Right lobe of liver (tissue), 6 donors: Measurements from ENCODE around the gene TP53I11. TPM values are rescaled to one million over a fixed set of nuclear protein-coding genes. Genes with fewer than 3 reads are reported as not detected.
A peak's percentile ranks its signal among the peaks of the same experiment; 100 is the strongest.

Experiments
- ATAC-seq, 4 donors: fragments of 200-7000 bp; cut with Tn5 transposase; one replicate each; pipeline ENCODE4 v1.9.1; 2020; ENCODE audit warnings: mild to moderate bottlenecking in 4 of 4, moderate library complexity in 4 of 4
- DNase-seq, 3 donors: peaks; one replicate each; pipeline ENCODE4 v3.0.0-alpha.2; 2020
- H3K27ac ChIP-seq, 3 donors: fragments of 200-600 bp; one replicate each; pipeline ENCODE4 v1.8.0; 2022
- H3K27me3 ChIP-seq, 2 donors: fragments of 200-600 bp; one replicate each; pipeline ENCODE4 v1.8.0; 2022
- H3K36me3 ChIP-seq, 4 donors: fragments of 200-600 bp; sonication (generic) in 1 of 4; one replicate each; pipeline versions ENCODE4 v1.5.1 to v1.8.0; 2017 to 2022; ENCODE audit warnings: control low read depth in 1 of 4
- H3K4me1 ChIP-seq, 4 donors: fragments of 200-600 bp; sonication (generic) in 1 of 4; one replicate each; pipeline versions ENCODE4 v1.5.1 to v1.8.0; 2017 to 2022; ENCODE audit warnings: control low read depth in 1 of 4
- H3K4me3 ChIP-seq, 3 donors: fragments of 200-600 bp; one replicate each; pipeline ENCODE4 v1.8.0; 2022
- H3K9me3 ChIP-seq, 4 donors: fragments of 200-600 bp; sonication (generic) in 1 of 4; one replicate each; pipeline versions ENCODE4 v1.5.1 to v1.8.0; 2017 to 2022; ENCODE audit warnings: control low read depth in 1 of 4
- POLR2A ChIP-seq: fragments of 450-650 bp; IDR thresholded peaks from one replicate; pipeline ENCODE4 v1.6.1; 2017; ENCODE audit warnings: antibody characterized with exemption, mild to moderate bottlenecking
- WGBS: methylation state at CpG from one replicate; pipeline ENCODE4 v1.1.6; 2018; ENCODE audit warnings: low coverage, low lambda C conversion rate; ENCODE audit not compliant: insufficient coverage; ENCODE audit errors: missing lambda C conversion rate; 5-methylcytosine and 5-hydroxymethylcytosine counted together
- intact Hi-C, 2 donors: fragments of 100-400 bp; cut with DNase I; formaldehyde crosslinking; loops; one replicate each; pipeline versions ENCODE4 v1.11.2 to v1.14.1; 2022
- total RNA-seq, 6 experiments: library from RNA; depleted of rRNA in 2 of 6; stranded (reverse); fragments of >200 nt in 2 of 6; fragmentation: NEBNext Ultra II Directional in 3 of 6; extraction: Animal tissue kit (Norgen Biotek cat#: 25700) in 3 of 6; gene quantifications; one replicate each; pipeline versions ENCODE4 v1.1.0 to v1.2.4, GENCODE V29; 2016 to 2023
- TF ChIP-seq, protein P1 (sequence below), 4 donors: fragments of 200-600 bp in 3 of 4; fragments of 450-650 bp in 1 of 4; IDR thresholded peaks; one replicate each; pipeline versions ENCODE4 v1.5.1 to v1.8.0; 2016 to 2022; ENCODE audit warnings: antibody characterized with exemption in 4 of 4, mild to moderate bottlenecking in 2 of 4
- donor health status: DM: no; HTN: yes; CAD: no.
- donor health status: DM: no; HTN: no; CAD: no.
- donor health status: DM: no; HTN: no; CAD: no.
- donor health status: DM: no; HTN: yes; CAD: no.
- donor health status: DM: no; HTN: yes; CAD: no.

TP53I11 gene
- total RNA-seq, 6 experiments from 2014 or later, result 5.7 to 22.1 (median 12.2) TPM

DNA sequence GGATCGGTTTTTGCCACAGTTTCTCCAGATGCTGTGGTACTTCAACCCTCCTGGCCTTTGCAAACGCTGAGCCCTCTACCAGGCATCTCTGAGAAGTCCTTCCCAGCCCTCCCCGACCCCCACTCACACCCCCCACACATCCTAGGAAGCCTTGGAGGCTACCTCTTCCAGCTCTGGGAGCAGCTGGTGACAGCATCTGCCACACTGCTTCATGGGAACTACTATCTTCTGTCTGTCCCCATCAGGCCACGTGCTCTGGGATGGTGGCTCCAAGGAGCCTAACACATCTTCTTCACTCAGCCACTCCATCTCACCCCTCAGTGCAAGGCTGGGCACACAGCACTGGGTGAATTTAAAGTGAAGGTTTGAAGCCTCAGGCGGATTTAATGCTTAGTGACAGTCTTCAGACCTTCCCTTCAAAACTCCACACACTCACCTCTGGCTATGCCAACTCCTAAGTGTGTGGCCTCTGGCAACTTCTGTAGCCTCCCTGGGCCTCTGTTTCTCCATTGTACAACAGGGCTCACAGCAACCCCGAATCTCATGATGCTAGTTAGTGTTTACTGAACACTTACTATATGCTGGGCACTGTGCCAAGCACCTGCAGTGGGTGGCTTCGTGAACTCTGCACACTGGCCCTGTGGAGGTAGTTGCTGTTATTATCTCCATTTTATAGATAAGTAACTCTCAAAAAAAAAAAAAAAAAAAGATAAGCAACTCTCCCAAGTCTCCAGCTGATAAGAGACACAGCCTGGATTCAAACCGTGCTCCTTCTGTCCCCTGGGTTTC, 7.3 kb upstream of the TP53I11 start:
- WGBS, result 45% methylated on average over 7 of the region's 8 CpGs
- no peak for ATAC-seq
- intact Hi-C loops, result no loop called here
- H3K27ac ChIP-seq, result no peak overlapping the region
- H3K4me1 ChIP-seq, result no peaks in the 10 kb centered on the region
- H3K36me3 ChIP-seq, result no peaks in the 10 kb centered on the region
- no peaks in the 10 kb centered on the region for H3K9me3 ChIP-seq
- TF ChIP-seq POLR2A, result no peak
- TF ChIP-seq, protein P1, sequence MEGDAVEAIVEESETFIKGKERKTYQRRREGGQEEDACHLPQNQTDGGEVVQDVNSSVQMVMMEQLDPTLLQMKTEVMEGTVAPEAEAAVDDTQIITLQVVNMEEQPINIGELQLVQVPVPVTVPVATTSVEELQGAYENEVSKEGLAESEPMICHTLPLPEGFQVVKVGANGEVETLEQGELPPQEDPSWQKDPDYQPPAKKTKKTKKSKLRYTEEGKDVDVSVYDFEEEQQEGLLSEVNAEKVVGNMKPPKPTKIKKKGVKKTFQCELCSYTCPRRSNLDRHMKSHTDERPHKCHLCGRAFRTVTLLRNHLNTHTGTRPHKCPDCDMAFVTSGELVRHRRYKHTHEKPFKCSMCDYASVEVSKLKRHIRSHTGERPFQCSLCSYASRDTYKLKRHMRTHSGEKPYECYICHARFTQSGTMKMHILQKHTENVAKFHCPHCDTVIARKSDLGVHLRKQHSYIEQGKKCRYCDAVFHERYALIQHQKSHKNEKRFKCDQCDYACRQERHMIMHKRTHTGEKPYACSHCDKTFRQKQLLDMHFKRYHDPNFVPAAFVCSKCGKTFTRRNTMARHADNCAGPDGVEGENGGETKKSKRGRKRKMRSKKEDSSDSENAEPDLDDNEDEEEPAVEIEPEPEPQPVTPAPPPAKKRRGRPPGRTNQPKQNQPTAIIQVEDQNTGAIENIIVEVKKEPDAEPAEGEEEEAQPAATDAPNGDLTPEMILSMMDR (IDR thresholded peaks at IDR 0.05), result no peak
- H3K27me3 ChIP-seq, result no peaks in the 10 kb centered on the region
- H3K4me3 ChIP-seq, result no peak overlapping the region
- DNase-seq, result peak in 1 of 3 donors; percentile 20

GRCh38 chr11:44957040-44957515, 6.4 kb upstream of the TP53I11 start:
- no peaks in the 10 kb centered on the region for H3K4me1 ChIP-seq
- ATAC-seq (peak in 1 of 4 donors; percentile 57), DNase-seq (peak in 2 of 3 donors; percentile 51 to 64)
- no peaks in the 10 kb centered on the region for H3K9me3 ChIP-seq
- TF ChIP-seq, protein P1 (IDR thresholded peaks at IDR 0.05), result no peak
- no peak for TF ChIP-seq POLR2A
- 31% methylated on average over 18 of the region's 35 CpGs for WGBS
- no peaks in the 10 kb centered on the region for H3K36me3 ChIP-seq
- H3K4me3 ChIP-seq, result peak overlapping the region in 1 of 3 donors; percentile 27
- intact Hi-C loops, result no loop called here
- no peaks in the 10 kb centered on the region for H3K27me3 ChIP-seq
- no peak overlapping the region for H3K27ac ChIP-seq

GRCh38 chr11:44955015-44955738, 4.5 kb upstream of the TP53I11 start:
- H3K36me3 ChIP-seq, result no peaks in the 10 kb centered on the region
- no peak overlapping the region for H3K4me3 ChIP-seq
- WGBS, result 51% methylated on average over 3 of the region's 5 CpGs
- peak overlapping the region in 1 of 3 donors; percentile 38 for H3K27ac ChIP-seq
- H3K27me3 ChIP-seq, result peaks cover 0 to 4% of the 10 kb centered on the region in 2 donors
- peak in 2 of 3 donors; percentile 60 to 80 for DNase-seq
- H3K9me3 ChIP-seq, result no peaks in the 10 kb centered on the region
- intact Hi-C loops, result no loop called here
- no peak for TF ChIP-seq POLR2A
- TF ChIP-seq, protein P1 (IDR thresholded peaks at IDR 0.05), result no peak
- H3K4me1 ChIP-seq, result peaks cover 0 to 4% (median 0%) of the 10 kb centered on the region in 4 donors
- peak; percentile 59 to 80 (median 70) for ATAC-seq

DNA sequence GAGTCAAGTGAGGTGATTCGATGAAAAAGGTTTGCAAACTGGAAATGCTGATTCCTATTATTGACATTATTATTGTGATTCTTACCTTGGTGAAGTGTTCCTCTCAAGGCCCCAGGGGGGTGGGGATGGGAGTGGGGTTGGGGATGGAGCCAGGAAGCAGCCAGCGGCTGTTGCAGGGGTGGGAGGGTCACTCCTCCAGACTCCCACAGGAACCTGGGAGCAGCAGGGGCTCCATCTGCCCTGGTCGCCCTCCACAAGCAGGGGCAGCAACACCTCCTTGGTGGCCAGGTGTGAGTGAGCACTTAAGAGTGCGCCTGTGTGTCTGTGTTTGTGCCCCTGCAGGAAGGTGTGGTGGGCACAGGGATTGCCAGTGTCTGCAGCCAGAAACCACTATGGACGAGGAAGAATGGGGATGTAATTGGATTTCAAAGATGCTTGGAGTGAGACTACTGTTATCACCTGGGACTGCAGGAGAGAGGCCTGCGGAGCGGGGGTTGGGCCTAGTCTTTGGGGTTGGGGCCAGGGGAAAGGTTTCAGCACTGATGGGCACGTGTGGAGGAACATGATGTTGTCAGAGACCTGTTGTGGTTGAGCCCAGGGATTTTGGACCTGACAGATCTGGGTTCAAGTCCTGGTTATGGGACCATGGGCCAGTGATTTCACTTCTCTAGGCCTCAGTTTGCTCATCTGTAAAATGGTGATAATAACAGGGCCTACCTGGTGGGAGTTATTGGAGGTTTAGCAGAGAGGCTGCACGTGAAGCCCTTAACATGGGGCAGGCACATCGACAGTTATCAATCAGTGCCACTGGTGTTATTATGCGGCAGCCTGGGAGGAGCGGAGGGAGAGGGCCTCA, 3.6 kb upstream of the TP53I11 start:
- Histone ChIP-seq H3K27me3 (peaks cover 0 to 12% of the 10 kb centered on the region in 2 donors), H3K9me3 (no peaks in the 10 kb centered on the region), H3K36me3 (no peaks in the 10 kb centered on the region), H3K27ac (peak overlapping the region in 1 of 3 donors; percentile 38), H3K4me1 (peaks cover 0 to 6% (median 0%) of the 10 kb centered on the region in 4 donors), H3K4me3 (no peak overlapping the region)
- TF ChIP-seq, protein P1 (IDR thresholded peaks at IDR 0.05), result no peak
- TF ChIP-seq POLR2A, result no peak
- ATAC-seq (no peak), DNase-seq (no peak)
- whole genome bisulfite sequencing, result 76% methylated on average over 4 of the region's 12 CpGs
- intact Hi-C loops, result no loop called here
